K562 (cell line): Measurements from ENCODE around the gene EFNA2. TPM values are rescaled to one million over a fixed set of nuclear protein-coding genes. Genes with fewer than 3 reads are reported as not detected.

ENCODE experiments used
- ATAC-seq: fragments of 200-7000 bp; cut with Tn5 transposase; 3 replicates; pipeline ENCODE4 v1.9.1; 2020; ENCODE audit warnings: moderate library complexity
- BruUV-seq: library from RNA; stranded (reverse); fragments of 400-500 nt; replicated peaks from 2 replicates; lab custom pipeline; 2021; lab: Mats Ljungman, UMichigan
- CTCF ChIA-PET: fragments of 300-600 bp; formaldehyde crosslinking; extraction: SDS; loops from one replicate; lab custom pipeline; 2021; ENCODE audit warnings: low intra/inter-chr PET ratio; lab: Yijun Ruan, JAX
- POLR2A ChIA-PET: fragments of 300-600, 350-650 bp; sonication (Branson Sonifier 250); formaldehyde crosslinking; extraction: SDS; loops from one replicate; lab custom pipeline; 2021; ENCODE audit warnings: antibody characterized with exemption, inconsistent platforms; lab: Yijun Ruan, JAX
- DNase-seq, 4 experiments: peaks; one replicate each; pipeline versions ENCODE4 v3.0.0 to v3.0.0-alpha.2; 2011 to 2018; ENCODE audit warnings: low spot score in 3 of 4, mixed read lengths in 3 of 4; ENCODE audit errors: extremely low read depth in 1 of 4
- FAIRE-seq: peaks from 2 replicates; lab custom pipeline; 2011; peaks lifted over from hg19 to GRCh38; lab: Jason Lieb, UNC
- H2AFZ ChIP-seq: 2 replicates; pipeline ENCODE4 v1.6.0; 2011; ENCODE audit warnings: low read depth, low read length, control low read depth, inconsistent platforms
- H3K27ac ChIP-seq: fragments of 200-600 bp; 3 replicates; pipeline ENCODE4 v1.8.0; 2011; ENCODE audit warnings: low read depth, mild to moderate bottlenecking, control low read depth, inconsistent platforms, low read length, moderate library complexity, mixed read lengths; ENCODE audit errors: extremely low read depth
- H3K27me3 ChIP-seq, 2 experiments: fragments of 300-600 bp in 1 of 2; 2 replicates in 1 of 2; 3 replicates in 1 of 2; pipeline versions ENCODE4 v1.6.0 to v1.8.0; 2011; ENCODE audit warnings: inconsistent platforms in 2 of 2, low read length in 2 of 2, mild to moderate bottlenecking in 1 of 2, mixed read lengths in 1 of 2, moderate library complexity in 1 of 2; ENCODE audit not compliant: control insufficient read depth in 2 of 2, insufficient read depth in 2 of 2
- H3K36me3 ChIP-seq: fragments of 300-600 bp; 3 replicates; pipeline ENCODE4 v1.8.0; 2011; ENCODE audit warnings: mild to moderate bottlenecking, low read length, inconsistent platforms; ENCODE audit not compliant: control insufficient read depth, insufficient read depth
- H3K4me1 ChIP-seq, 2 experiments: fragments of 200-600 bp in 1 of 2; replicated peaks in 1 of 2; 2 replicates in 1 of 2; 3 replicates in 1 of 2; pipeline versions ENCODE4 v1.5.1 to v1.8.0; 2011; ENCODE audit warnings: inconsistent platforms in 2 of 2, low read length in 2 of 2, mild to moderate bottlenecking in 1 of 2, mixed read lengths in 1 of 2, moderate library complexity in 1 of 2; ENCODE audit not compliant: control insufficient read depth in 2 of 2, insufficient read depth in 2 of 2
- H3K4me2 ChIP-seq: 2 replicates; pipeline ENCODE4 v1.6.1; 2011; ENCODE audit warnings: low read length, control low read depth, inconsistent platforms, mixed read lengths; ENCODE audit not compliant: insufficient read depth
- H3K4me3 ChIP-seq: fragments of 200-600 bp; sonication (generic), shearing (Covaris generic); 2 replicates; pipeline ENCODE4 v1.5.1; 2016; ENCODE audit warnings: control low read depth, inconsistent platforms
- H3K79me2 ChIP-seq: fragments of 200-600 bp; 3 replicates; pipeline ENCODE4 v1.8.0; 2011; ENCODE audit warnings: low read length, inconsistent platforms; ENCODE audit not compliant: control insufficient read depth, insufficient read depth
- H3K9ac ChIP-seq, 2 experiments: 2 replicates each; pipeline versions ENCODE4 v1.6.0 to v1.6.1; 2011; ENCODE audit warnings: low read depth in 2 of 2, low read length in 2 of 2, control low read depth in 1 of 2, inconsistent platforms in 1 of 2, mild to moderate bottlenecking in 1 of 2, mixed read lengths in 1 of 2; ENCODE audit not compliant: insufficient read depth in 1 of 2
- H3K9me1 ChIP-seq: one replicate; pipeline ENCODE4 v1.6.0; 2011; ENCODE audit warnings: inconsistent platforms, mild to moderate bottlenecking, low read length, moderate library complexity; ENCODE audit not compliant: control insufficient read depth, insufficient read depth
- H3K9me3 ChIP-seq: replicated peaks from 2 replicates; pipeline ENCODE4 v1.5.1; 2011; ENCODE audit warnings: low read depth, low read length, inconsistent platforms; ENCODE audit not compliant: control insufficient read depth, insufficient read depth
- H4K20me1 ChIP-seq: replicated peaks from 2 replicates; pipeline ENCODE4 v1.6.1; 2011; ENCODE audit warnings: low read length, inconsistent platforms, mixed read lengths; ENCODE audit not compliant: control insufficient read depth, insufficient read depth
- SRSF7 ChIP-seq: fragments of 200-400 bp; formaldehyde crosslinking; optimal IDR thresholded peaks from 2 replicates; pipeline ENCODE3; 2017; ENCODE audit warnings: mild to moderate bottlenecking, low read depth, low read length
- TFAP4 ChIP-seq: sonication (generic); formaldehyde crosslinking; IDR thresholded peaks from 2 replicates; pipeline ENCODE4 v1.8.0; 2022; ENCODE audit warnings: missing genetic modification reagents, mild to moderate bottlenecking, moderate library complexity, borderline replicate concordance
- WGBS: fragments of 100-300 bp; shearing (Covaris generic); methylation state at CpG from one replicate; pipeline ENCODE4 v1.1.6; 2016; ENCODE audit warnings: low coverage, mixed read lengths; ENCODE audit not compliant: insufficient coverage; ENCODE audit errors: missing lambda C conversion rate; 5-methylcytosine and 5-hydroxymethylcytosine counted together
- in situ Hi-C: fragments of 300-500 bp; cut with MboI; formaldehyde crosslinking; loops from 4 replicates; pipeline ENCODE4 v1.15.0; 2018; ENCODE audit warnings: inconsistent platforms, mixed read lengths
- intact Hi-C: fragments of 100-400 bp; cut with micrococcal nuclease; formaldehyde crosslinking; loops from 2 replicates; pipeline ENCODE4 v1.14.2; 2022
- polyA plus RNA-seq, 8 experiments: library from polyadenylated mRNA; depleted of rRNA in 4 of 8; stranded (reverse) in 5 of 8; unstranded in 3 of 8; fragments of >200 nt; fragmentation: Nextera tagmentation in 2 of 8; fragmentation: Illumina TruSeq in 1 of 8; extraction: Ambion mirVana in 2 of 8; extraction: Trizol in 1 of 8; gene quantifications; 2 replicates each; pipeline versions ENCODE4 v1.2.1 to v1.2.3, GENCODE V29; 2011 to 2014; ENCODE audit warnings: inconsistent platforms in 1 of 8, missing spikeins in 1 of 8
- total RNA-seq, 7 experiments: library from RNA; depleted of rRNA in 6 of 7; stranded (reverse); fragments of >200 nt in 6 of 7; fragmentation: Illumina TruSeq in 2 of 7; extraction: Trizol in 2 of 7; gene quantifications; 2 replicates each; pipeline versions ENCODE4 v1.2.1 to v1.2.3, GENCODE V29; 2011 to 2021; ENCODE audit warnings: low replicate concordance in 1 of 7

The EFNA2 gene
- total and polyA plus RNA-seq, 9 of the 15 experiments (the other 6 are each of a cell fraction or from before 2014, with no cell fraction given) = 0.11 to 0.44 (median 0.15) TPM; not detected in 6

- no peak overlapping the region for H3K4me3 ChIP-seq
- no peaks in the 10 kb centered on the region for H3K27me3 ChIP-seq
- no peaks in the 10 kb centered on the region for H3K9me3 ChIP-seq
- H3K9ac ChIP-seq = peak overlapping the region in 1 of 2 experiments; percentile 39; a peak in 1 of 4 replicates
- FAIRE-seq = no peak
- ChIA-PET POLR2A (interaction anchor here (0.9 to 2.2 kb wide), 3 partner anchors 9 to 997 kb away, joined by 3 to 7 read pairs (median 3); partner anchors contain the start of gene CIRBP), CTCF (no interaction called here)
- in situ Hi-C loops (loop anchor here (5.0 kb wide), 1 partner anchor 104 kb away; the partner anchor contains the start of gene NDUFS7), intact Hi-C loops (loop anchor here (10.0 kb wide), 1 partner anchor 167 kb away; no protein-coding TSS in a partner anchor)
- no peaks in the 10 kb centered on the region for H3K9me1 ChIP-seq
- no peak overlapping the region for H3K27ac ChIP-seq
- H4K20me1 ChIP-seq = peaks cover 10% of the 10 kb centered on the region
- no peak for ATAC-seq
- BruUV-seq = no TSS peak
- H3K36me3 ChIP-seq = peaks cover 61% of the 10 kb centered on the region; the same call in 2 of the 3 replicates
- no peak overlapping the region for H2AFZ ChIP-seq
- WGBS = 94% methylated on average over 8 of the region's 12 CpGs
- no peak overlapping the region for H3K4me2 ChIP-seq
- no peak for DNase-seq
- peak; percentile 23; the same call in 1 of the 2 replicates for TF ChIP-seq TFAP4
- TF ChIP-seq SRSF7 = no peak
- TF ChIP-seq, all 486 proteins: peak for 1
- H3K79me2 ChIP-seq = peaks cover 39% of the 10 kb centered on the region
- peaks cover 27 to 83% of the 10 kb centered on the region in 2 experiments for H3K4me1 ChIP-seq
These were observed 7.6 kb upstream of the EFNA2 start for GRCh38 chr19:1278074-1278473.
